ENCODE measurements around the gene AATF.

DNA sequence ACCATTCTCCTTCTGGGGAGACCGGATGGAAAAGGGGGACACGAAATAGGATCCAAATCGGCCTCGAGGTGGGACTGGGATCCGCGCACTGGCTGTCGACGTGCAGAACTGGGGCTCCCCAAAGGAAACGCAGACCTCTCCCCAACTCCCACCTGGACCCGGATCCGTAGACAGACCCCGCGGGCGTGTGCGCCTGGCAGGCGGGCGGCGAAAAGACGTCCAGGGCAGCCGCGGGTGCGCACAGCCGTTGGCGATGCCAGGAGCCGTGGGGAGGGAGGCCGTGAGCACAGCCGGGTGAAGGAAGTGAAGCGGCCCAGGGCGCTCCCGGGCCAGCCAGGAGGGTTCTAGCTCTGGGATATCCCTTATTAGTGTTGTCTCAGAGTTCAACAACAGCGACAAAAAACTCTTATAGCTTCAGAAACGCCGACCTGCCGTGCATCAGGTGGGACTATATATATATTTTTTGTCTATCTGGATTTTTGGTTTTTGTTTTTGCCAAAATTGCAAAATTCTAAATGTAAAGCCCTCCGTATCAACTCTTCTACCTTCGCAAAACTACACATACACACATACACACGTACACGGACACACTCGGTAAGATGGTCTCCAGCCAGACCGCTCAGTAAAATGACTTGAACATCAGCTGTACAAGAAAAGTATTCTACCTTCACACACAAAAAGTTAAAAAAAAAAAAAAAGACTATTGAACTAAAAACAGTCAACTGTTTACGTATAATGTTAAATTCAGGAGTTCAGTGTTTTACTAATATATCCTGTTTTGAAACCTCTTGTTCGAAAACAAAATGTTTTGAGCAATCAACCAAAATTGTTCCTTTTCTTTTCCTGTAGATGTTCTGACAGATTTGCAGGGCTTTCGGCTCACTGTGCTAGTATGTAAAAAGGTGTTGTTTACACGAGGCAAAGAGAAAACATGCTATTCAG lies 5.2 kb upstream of the AATF start:
- TF ChIP-seq CTCF (IDR thresholded peaks at IDR 0.05) (no peak), POLR2A (IDR thresholded peaks at IDR 0.05) (no peak)

Data from prostate gland (tissue), 2 donors.